ENCODE data around the gene CTTN. TPM values are rescaled to one million over a fixed set of nuclear protein-coding genes. Genes with fewer than 3 reads are reported as not detected.

The CTTN gene
- total RNA-seq, 1 donor: 406 TPM

DNA sequence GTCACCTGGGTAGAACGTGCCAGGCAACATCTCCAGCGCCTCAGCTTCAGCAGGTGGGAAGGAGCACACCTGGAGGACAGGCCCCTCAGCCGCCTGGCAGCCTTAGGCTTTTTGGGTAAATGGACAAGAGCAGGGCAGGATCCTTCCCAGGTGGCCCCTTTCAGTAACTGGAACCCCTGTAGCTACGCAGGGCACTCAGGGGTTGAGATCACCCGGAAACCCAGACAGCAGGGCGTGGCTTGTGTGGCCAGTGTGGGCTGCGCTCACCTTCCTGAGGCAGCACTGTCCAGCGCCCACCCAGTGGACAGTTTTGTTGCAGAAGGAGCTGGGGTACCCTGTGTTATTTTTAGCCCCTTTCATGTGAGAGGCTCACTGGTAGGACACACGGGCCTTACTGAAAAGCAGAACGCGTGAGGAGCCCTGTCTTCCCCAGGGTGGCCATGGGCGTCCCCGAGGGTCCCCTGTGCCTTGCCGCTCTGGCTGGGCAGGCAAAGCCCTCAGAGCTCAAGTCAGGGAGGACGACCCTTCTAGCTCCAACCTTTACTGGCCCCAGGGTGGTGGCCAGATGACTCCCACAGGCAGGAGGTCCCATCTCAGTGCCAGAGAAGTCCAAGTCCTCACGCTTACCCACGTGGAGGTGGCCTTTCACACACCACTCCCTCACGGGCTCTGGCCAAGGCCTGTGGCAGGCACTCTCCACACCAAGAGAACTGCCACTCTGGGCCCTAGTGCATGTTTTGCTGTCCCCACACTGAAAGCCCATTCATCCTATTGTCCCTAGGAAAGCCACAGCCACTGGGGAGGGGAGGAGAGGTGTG is 75.8 kb downstream of the CTTN start:
- H3K4me3 ChIP-seq (ENCODE audit: low read depth, low read length): no peak overlapping the region
- DNase-seq (ENCODE audit: low read depth): no peak
- TF ChIP-seq, protein P1, sequence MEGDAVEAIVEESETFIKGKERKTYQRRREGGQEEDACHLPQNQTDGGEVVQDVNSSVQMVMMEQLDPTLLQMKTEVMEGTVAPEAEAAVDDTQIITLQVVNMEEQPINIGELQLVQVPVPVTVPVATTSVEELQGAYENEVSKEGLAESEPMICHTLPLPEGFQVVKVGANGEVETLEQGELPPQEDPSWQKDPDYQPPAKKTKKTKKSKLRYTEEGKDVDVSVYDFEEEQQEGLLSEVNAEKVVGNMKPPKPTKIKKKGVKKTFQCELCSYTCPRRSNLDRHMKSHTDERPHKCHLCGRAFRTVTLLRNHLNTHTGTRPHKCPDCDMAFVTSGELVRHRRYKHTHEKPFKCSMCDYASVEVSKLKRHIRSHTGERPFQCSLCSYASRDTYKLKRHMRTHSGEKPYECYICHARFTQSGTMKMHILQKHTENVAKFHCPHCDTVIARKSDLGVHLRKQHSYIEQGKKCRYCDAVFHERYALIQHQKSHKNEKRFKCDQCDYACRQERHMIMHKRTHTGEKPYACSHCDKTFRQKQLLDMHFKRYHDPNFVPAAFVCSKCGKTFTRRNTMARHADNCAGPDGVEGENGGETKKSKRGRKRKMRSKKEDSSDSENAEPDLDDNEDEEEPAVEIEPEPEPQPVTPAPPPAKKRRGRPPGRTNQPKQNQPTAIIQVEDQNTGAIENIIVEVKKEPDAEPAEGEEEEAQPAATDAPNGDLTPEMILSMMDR (IDR thresholded peaks at IDR 0.05; ENCODE audit: insufficient read depth, low read depth, low read length): no peak

DNA sequence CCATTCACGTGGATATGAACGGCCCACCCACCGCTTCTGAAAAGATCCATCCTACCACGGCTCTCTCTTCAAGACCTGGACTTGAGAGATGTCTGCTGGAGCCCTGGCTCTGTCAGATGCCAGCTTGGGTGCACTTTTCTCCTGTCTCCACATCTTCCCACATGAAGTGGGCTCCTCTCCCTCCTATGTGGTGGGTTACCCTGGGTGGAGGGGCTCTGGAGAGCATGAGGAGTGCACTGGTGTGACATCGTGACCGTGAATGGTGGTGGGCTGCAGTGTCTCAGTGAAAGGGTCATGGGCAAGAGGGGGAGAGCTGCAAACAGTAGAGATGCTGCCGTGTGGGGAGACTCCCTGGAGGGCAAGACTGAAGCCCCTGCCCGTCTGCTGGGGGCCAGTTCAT is 76.4 kb downstream of the CTTN start:
- TF ChIP-seq, protein P1 (IDR thresholded peaks at IDR 0.05; ENCODE audit: insufficient read depth, low read depth, low read length): no peak
- no peak overlapping the region for H3K4me3 ChIP-seq (ENCODE audit: low read depth, low read length)
- DNase-seq (ENCODE audit: low read depth): no peak

DNA sequence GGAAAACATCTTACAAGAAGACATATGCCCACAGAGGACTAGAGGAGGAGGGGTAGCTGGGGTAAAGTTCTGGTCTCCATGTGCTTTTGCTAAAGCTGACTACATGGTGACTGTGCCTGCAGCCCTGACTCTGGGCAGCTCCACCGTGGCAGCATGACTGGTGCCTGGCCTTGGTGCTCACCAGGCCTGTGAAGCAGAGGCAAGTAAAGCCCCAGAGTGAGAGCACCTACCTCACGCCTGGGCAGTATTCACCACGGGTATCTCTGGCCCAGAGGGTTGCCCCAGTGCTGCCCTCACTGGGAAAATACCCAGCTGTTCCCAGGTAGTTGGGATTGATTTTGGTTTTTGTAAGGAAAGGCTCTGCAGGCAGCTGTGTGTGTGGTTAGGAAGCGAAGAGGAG is 78.3 kb downstream of the CTTN start:
- TF ChIP-seq, protein P1 (IDR thresholded peaks at IDR 0.05; ENCODE audit: insufficient read depth, low read depth, low read length): no peak
- DNase-seq (ENCODE audit: low read depth): no peak
- H3K4me3 ChIP-seq (ENCODE audit: low read depth, low read length): no peak overlapping the region

DNA sequence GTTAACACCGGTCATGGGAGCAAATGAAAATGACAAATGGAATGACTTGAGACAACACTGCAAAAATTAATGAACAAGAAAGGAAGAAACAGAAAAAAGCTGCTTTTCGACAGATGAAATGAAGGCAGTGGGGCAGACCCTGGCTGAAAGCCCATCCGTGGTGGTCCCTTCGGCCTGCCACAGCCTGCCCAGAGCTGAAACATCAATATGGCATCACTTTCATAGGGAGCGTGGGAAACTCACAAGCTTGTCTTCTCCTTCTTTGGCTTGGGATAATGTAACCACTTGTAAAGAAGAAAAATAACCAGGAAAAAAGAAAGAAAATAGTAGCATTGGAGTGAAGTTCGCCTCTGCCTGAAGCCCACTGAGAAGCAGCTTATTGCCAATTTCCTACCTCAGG is 78.8 kb downstream of the CTTN start:
- DNase-seq (ENCODE audit: low read depth): no peak
- TF ChIP-seq, protein P1 (IDR thresholded peaks at IDR 0.05; ENCODE audit: insufficient read depth, low read depth, low read length): no peak
- no peak overlapping the region for H3K4me3 ChIP-seq (ENCODE audit: low read depth, low read length)

DNA sequence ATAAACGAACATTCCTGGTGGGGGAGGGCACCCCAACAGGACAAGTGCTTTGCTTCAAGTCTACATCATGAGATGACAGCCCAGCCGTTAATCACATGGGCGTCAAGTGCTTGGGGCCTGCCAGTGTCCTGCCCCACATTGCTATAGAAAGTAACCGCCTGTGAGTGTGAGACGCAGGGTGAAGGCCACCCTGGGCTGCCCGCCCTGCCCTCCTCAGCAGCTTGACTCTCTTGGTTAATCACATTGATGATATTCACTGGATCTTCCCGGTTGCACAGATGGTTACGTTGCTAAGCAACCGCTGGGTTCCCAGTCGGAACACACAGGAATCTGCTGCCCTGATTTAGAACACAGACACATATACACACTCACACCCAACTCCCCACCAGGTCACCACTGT is 79.3 kb downstream of the CTTN start:
- no peak overlapping the region for H3K4me3 ChIP-seq (ENCODE audit: low read depth, low read length)
- DNase-seq (ENCODE audit: low read depth): no peak
- TF ChIP-seq, protein P1 (IDR thresholded peaks at IDR 0.05; ENCODE audit: insufficient read depth, low read depth, low read length): no peak

DNA sequence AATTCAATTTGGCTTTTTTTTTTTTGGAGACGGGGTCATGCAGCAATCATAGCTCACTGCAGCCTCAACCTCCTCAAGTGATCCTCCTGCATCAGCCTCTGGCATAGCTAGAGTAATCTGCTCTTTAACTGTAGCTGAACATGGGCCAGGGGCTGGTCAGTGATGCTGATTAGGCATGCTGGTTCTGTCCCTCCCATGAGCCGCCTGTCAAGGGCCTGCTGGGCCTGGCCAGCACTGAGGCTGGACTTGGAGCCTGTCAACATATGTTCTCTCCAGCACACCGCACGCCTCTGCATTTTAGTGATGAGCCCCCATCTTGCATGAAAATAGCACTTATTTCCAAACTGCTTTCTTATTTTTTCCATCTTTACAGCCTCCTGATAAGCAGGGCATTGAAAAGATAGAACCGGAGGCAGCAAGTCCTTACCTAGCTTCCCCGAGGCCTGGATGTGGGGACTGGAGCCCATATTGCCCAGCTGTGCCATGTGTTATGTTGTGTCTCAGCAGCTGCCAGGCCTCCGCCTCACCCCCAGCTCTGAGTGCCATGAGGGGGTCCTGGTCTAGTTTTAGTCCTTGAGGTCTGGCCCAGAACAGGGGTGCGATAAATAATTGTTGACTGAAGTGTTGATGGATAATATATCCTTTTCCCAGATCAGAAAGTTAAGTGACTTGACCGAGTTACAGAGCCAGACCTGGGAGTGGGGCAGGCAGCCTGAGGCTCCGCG is 80.0 kb downstream of the CTTN start:
- no peak overlapping the region for H3K4me3 ChIP-seq (ENCODE audit: low read depth, low read length)
- TF ChIP-seq, protein P1 (IDR thresholded peaks at IDR 0.05; ENCODE audit: insufficient read depth, low read depth, low read length): no peak
- no peak for DNase-seq (ENCODE audit: low read depth)
